GM23338 (cell line): ENCODE results near the gene GATM. TPM values are rescaled to one million over a fixed set of nuclear protein-coding genes. Genes with fewer than 3 reads are reported as not detected.

Source experiments
- ATAC-seq: fragments of 200-7000 bp; cut with Tn5 transposase; 3 replicates; pipeline ENCODE4 v1.9.1; 2020
- DNase-seq: peaks from one replicate; pipeline ENCODE4 v3.0.0-alpha.2; 2015; ENCODE audit warnings: low spot score
- H2AFZ ChIP-seq: fragments of 200-600 bp; sonication (generic); 2 replicates; pipeline ENCODE4 v1.8.0; 2016; ENCODE audit warnings: antibody characterized with exemption, mild to moderate bottlenecking, moderate library complexity
- H3F3A ChIP-seq: fragments of 200-600 bp; sonication (generic); replicated peaks from 2 replicates; pipeline ENCODE4 v1.8.0; 2017; ENCODE audit warnings: antibody characterized with exemption, mixed run types, low read depth
- H3K27ac ChIP-seq: fragments of 200-600 bp; sonication (generic); 2 replicates; pipeline ENCODE4 v1.6.1; 2016; ENCODE audit warnings: low read depth
- H3K27me3 ChIP-seq: fragments of 200-600 bp; sonication (generic); 2 replicates; pipeline ENCODE4 v1.8.0; 2016; ENCODE audit warnings: mild to moderate bottlenecking, mixed run types, moderate library complexity; ENCODE audit not compliant: insufficient read depth
- H3K36me3 ChIP-seq: fragments of 200-600 bp; sonication (generic); 2 replicates; pipeline ENCODE4 v1.8.0; 2016; ENCODE audit warnings: mild to moderate bottlenecking; ENCODE audit not compliant: insufficient read depth
- H3K4me1 ChIP-seq: fragments of 200-600 bp; sonication (generic); 2 replicates; pipeline ENCODE4 v1.8.0; 2016; ENCODE audit warnings: mild to moderate bottlenecking, moderate library complexity; ENCODE audit not compliant: insufficient read depth
- H3K4me2 ChIP-seq: fragments of 200-600 bp; sonication (generic); 2 replicates; pipeline ENCODE4 v1.7.1; 2017; ENCODE audit warnings: mixed run types
- H3K4me3 ChIP-seq: fragments of 200-600 bp; sonication (generic); 2 replicates; pipeline ENCODE4 v1.6.1; 2016; ENCODE audit warnings: mixed run types
- H3K79me2 ChIP-seq: fragments of 200-600 bp; sonication (generic); replicated peaks from 2 replicates; pipeline ENCODE4 v1.8.0; 2017; ENCODE audit warnings: mild to moderate bottlenecking; ENCODE audit not compliant: insufficient read depth
- H3K9me2 ChIP-seq: fragments of 200-600 bp; sonication (generic); 2 replicates; pipeline ENCODE4 v1.8.0; 2017; ENCODE audit not compliant: insufficient read depth
- H4K20me1 ChIP-seq: fragments of 200-600 bp; sonication (generic); replicated peaks from 2 replicates; pipeline ENCODE4 v1.8.0; 2017; ENCODE audit warnings: mild to moderate bottlenecking; ENCODE audit not compliant: insufficient read depth
- H3K27ac Mint-ChIP-seq: 2 replicates; pipeline ENCODE4 v1.8.0; 2020; ENCODE audit warnings: inconsistent platforms, mild to moderate bottlenecking, moderate library complexity, mixed read lengths
- H3K27me3 Mint-ChIP-seq: 3 replicates; pipeline ENCODE4 v1.8.0; 2022; ENCODE audit warnings: low read depth, mild to moderate bottlenecking, moderate library complexity, mixed read lengths, inconsistent platforms; ENCODE audit not compliant: insufficient read depth, poor library complexity
- H3K36me3 Mint-ChIP-seq: 3 replicates; pipeline ENCODE4 v1.8.0; 2021; ENCODE audit warnings: low read depth, mild to moderate bottlenecking, inconsistent platforms, moderate library complexity, mixed read lengths
- H3K4me1 Mint-ChIP-seq: 3 replicates; pipeline ENCODE4 v1.8.0; 2020; ENCODE audit warnings: mild to moderate bottlenecking, inconsistent platforms, mixed read lengths
- H3K4me3 Mint-ChIP-seq: 3 replicates; pipeline ENCODE4 v1.8.0; 2021; ENCODE audit warnings: moderate library complexity, mild to moderate bottlenecking, inconsistent platforms, mixed read lengths
- H3K9me3 Mint-ChIP-seq: 3 replicates; pipeline ENCODE4 v1.8.0; 2020; ENCODE audit warnings: moderate library complexity, mild to moderate bottlenecking, inconsistent platforms, mixed read lengths
- CREB1 ChIP-seq: fragments of 250-450 bp; sonication (Bioruptor Pico); IDR thresholded peaks from 2 replicates; pipeline ENCODE4 v1.5.0; 2020; ENCODE audit warnings: low read depth, mild to moderate bottlenecking, moderate library complexity
- EZH2 ChIP-seq: fragments of 200-600 bp; sonication (generic); IDR thresholded peaks from one replicate; pipeline ENCODE4 v1.8.0; 2017; ENCODE audit warnings: antibody characterized with exemption, mild to moderate bottlenecking, low read depth; ENCODE audit not compliant: unreplicated experiment
- EZH2phosphoT487 ChIP-seq: fragments of 200-600 bp; sonication (generic); IDR thresholded peaks from one replicate; pipeline ENCODE4 v1.8.1; 2018; ENCODE audit warnings: antibody characterized with exemption; ENCODE audit not compliant: unreplicated experiment
- JUNB ChIP-seq: IDR thresholded peaks from one replicate; pipeline ENCODE4 v1.6.1; 2016; ENCODE audit warnings: antibody characterized with exemption; ENCODE audit not compliant: unreplicated experiment
- NANOG ChIP-seq: IDR thresholded peaks from 2 replicates; pipeline ENCODE4 v1.6.1; 2016; ENCODE audit warnings: antibody characterized with exemption, borderline replicate concordance
- POLR2AphosphoS5 ChIP-seq: IDR thresholded peaks from 2 replicates; pipeline ENCODE4 v1.6.1; 2016; ENCODE audit warnings: antibody characterized with exemption, low read depth
- STAT1 ChIP-seq: IDR thresholded peaks from one replicate; pipeline ENCODE4 v1.6.1; 2016; ENCODE audit warnings: antibody characterized with exemption; ENCODE audit not compliant: unreplicated experiment
- ZNF114 ChIP-seq: fragments of 250-450 bp; sonication (Bioruptor Pico); IDR thresholded peaks from 2 replicates; pipeline ENCODE4 v1.5.0; 2020; ENCODE audit warnings: mild to moderate bottlenecking, moderate library complexity
- ZNF331 ChIP-seq: fragments of 250-450 bp; sonication (Bioruptor Pico); IDR thresholded peaks from 2 replicates; pipeline ENCODE4 v1.5.0; 2020; ENCODE audit warnings: low read depth, mild to moderate bottlenecking, moderate library complexity
- polyA plus RNA-seq: library from polyadenylated mRNA; unstranded; fragments of >200 nt; fragmentation: Nextera tagmentation; extraction: Ambion mirVana; gene quantifications from 2 replicates; pipeline ENCODE4 v1.2.1, GENCODE V29; 2016
- total RNA-seq: library from RNA; depleted of rRNA; stranded (reverse); fragments of >200 nt; shearing (Covaris generic); gene quantifications from 2 replicates; pipeline ENCODE4 v1.2.3, GENCODE V29; 2014
- TF ChIP-seq, protein P1 (sequence below), 2 experiments: fragments of 200-600 bp in 1 of 2; sonication (generic) in 1 of 2; conservative IDR thresholded peaks; 2 replicates each; pipeline versions ENCODE4 v1.5.1 to v1.6.1; 2016 to 2017; ENCODE audit warnings: antibody characterized with exemption in 2 of 2, low read depth in 2 of 2, mild to moderate bottlenecking in 2 of 2, moderate library complexity in 1 of 2
- TF ChIP-seq, protein P2 (sequence below): IDR thresholded peaks from one replicate; pipeline ENCODE4 v1.6.1; 2018; ENCODE audit warnings: antibody characterized with exemption; ENCODE audit not compliant: unreplicated experiment
- TF ChIP-seq, protein P3 (sequence below): IDR thresholded peaks from 2 replicates; pipeline ENCODE4 v1.6.1; 2016; ENCODE audit warnings: antibody characterized with exemption
- TF ChIP-seq, protein P4 (sequence below): fragments of 250-450 bp; sonication (Bioruptor Pico); IDR thresholded peaks from 2 replicates; pipeline ENCODE4 v1.5.0; 2020; ENCODE audit warnings: mild to moderate bottlenecking, moderate library complexity

Gene GATM
- total and polyA plus RNA-seq, 2 experiments from 2014 or later = 8.5 to 17.5 TPM

DNA sequence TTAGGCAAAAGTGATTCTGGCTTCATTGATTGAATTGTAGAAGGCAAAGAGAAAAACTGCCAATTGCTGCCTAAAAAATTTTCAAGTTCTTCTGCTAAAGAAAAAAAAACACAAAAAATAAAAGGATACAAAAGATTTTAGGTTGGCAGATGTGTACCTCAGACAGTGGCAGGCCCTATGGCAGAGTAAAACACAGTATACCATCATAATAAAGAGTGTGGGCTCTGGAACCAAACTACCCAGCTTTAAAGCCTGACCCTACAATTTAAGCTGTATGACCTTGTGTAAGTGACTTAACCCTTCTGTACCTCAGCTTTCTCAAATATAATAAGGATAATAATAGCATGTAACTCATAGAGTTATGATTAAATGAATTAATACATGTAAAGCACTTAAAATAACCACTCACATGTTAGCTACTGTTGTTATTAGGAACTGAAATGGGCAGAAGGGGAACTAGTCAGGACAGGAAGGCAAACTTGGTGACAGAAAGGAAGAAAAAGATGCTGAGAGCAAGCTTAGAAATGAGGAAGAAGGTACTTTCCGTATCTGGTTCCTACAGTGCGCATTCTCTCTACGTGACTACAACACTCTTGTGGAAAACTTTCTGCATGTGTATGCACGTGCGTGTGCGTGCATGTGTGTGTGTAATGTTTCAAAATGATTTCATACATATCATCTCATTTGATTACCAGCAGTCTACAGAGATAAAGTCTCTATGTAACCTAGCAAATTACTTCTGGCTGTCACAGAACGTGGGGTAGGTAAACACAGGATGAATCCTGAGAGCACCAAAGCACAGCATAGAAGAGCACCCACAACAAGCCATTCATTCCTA lies 13.6 kb upstream of the GATM start:
- H3K9me3 Mint-ChIP-seq = no peaks in the 10 kb centered on the region
- H3K4me2 ChIP-seq = no peak overlapping the region
- no peaks in the 10 kb centered on the region for H3K27me3 Mint-ChIP-seq
- ATAC-seq (no peak), DNase-seq (no peak)
- no peak overlapping the region for H3K27ac Mint-ChIP-seq
- peaks cover 20% of the 10 kb centered on the region for H3K27me3 ChIP-seq
- H3K4me1 Mint-ChIP-seq = no peaks in the 10 kb centered on the region
- H3K36me3 ChIP-seq = no peaks in the 10 kb centered on the region
- H3F3A ChIP-seq = no peaks in the 10 kb centered on the region
- no peak overlapping the region for H3K4me3 ChIP-seq
- no peaks in the 10 kb centered on the region for H3K9me2 ChIP-seq
- H4K20me1 ChIP-seq = no peaks in the 10 kb centered on the region
- no peak overlapping the region for H3K4me3 Mint-ChIP-seq
- H3K4me1 ChIP-seq = no peaks in the 10 kb centered on the region
- no peaks in the 10 kb centered on the region for H3K36me3 Mint-ChIP-seq
- no peaks in the 10 kb centered on the region for H3K79me2 ChIP-seq
- no peak overlapping the region for H2AFZ ChIP-seq
- TF ChIP-seq JUNB (no peak), EZH2 (no peak), ZNF114 (no peak), EZH2phosphoT487 (no peak), ZNF331 (CRISPR knock-in tag) (no peak), CREB1 (CRISPR knock-in tag) (no peak), NANOG (no peak), POLR2AphosphoS5 (no peak), STAT1 (no peak)
- TF ChIP-seq, protein P1, sequence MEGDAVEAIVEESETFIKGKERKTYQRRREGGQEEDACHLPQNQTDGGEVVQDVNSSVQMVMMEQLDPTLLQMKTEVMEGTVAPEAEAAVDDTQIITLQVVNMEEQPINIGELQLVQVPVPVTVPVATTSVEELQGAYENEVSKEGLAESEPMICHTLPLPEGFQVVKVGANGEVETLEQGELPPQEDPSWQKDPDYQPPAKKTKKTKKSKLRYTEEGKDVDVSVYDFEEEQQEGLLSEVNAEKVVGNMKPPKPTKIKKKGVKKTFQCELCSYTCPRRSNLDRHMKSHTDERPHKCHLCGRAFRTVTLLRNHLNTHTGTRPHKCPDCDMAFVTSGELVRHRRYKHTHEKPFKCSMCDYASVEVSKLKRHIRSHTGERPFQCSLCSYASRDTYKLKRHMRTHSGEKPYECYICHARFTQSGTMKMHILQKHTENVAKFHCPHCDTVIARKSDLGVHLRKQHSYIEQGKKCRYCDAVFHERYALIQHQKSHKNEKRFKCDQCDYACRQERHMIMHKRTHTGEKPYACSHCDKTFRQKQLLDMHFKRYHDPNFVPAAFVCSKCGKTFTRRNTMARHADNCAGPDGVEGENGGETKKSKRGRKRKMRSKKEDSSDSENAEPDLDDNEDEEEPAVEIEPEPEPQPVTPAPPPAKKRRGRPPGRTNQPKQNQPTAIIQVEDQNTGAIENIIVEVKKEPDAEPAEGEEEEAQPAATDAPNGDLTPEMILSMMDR (conservative IDR thresholded peaks at IDR 0.05; ENCODE audit: low read depth in 2 of 2) = no peak
- TF ChIP-seq, protein P2, sequence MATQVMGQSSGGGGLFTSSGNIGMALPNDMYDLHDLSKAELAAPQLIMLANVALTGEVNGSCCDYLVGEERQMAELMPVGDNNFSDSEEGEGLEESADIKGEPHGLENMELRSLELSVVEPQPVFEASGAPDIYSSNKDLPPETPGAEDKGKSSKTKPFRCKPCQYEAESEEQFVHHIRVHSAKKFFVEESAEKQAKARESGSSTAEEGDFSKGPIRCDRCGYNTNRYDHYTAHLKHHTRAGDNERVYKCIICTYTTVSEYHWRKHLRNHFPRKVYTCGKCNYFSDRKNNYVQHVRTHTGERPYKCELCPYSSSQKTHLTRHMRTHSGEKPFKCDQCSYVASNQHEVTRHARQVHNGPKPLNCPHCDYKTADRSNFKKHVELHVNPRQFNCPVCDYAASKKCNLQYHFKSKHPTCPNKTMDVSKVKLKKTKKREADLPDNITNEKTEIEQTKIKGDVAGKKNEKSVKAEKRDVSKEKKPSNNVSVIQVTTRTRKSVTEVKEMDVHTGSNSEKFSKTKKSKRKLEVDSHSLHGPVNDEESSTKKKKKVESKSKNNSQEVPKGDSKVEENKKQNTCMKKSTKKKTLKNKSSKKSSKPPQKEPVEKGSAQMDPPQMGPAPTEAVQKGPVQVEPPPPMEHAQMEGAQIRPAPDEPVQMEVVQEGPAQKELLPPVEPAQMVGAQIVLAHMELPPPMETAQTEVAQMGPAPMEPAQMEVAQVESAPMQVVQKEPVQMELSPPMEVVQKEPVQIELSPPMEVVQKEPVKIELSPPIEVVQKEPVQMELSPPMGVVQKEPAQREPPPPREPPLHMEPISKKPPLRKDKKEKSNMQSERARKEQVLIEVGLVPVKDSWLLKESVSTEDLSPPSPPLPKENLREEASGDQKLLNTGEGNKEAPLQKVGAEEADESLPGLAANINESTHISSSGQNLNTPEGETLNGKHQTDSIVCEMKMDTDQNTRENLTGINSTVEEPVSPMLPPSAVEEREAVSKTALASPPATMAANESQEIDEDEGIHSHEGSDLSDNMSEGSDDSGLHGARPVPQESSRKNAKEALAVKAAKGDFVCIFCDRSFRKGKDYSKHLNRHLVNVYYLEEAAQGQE = no peak
- TF ChIP-seq, protein P3, sequence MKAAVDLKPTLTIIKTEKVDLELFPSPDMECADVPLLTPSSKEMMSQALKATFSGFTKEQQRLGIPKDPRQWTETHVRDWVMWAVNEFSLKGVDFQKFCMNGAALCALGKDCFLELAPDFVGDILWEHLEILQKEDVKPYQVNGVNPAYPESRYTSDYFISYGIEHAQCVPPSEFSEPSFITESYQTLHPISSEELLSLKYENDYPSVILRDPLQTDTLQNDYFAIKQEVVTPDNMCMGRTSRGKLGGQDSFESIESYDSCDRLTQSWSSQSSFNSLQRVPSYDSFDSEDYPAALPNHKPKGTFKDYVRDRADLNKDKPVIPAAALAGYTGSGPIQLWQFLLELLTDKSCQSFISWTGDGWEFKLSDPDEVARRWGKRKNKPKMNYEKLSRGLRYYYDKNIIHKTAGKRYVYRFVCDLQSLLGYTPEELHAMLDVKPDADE = no peak
- TF ChIP-seq, protein P4, sequence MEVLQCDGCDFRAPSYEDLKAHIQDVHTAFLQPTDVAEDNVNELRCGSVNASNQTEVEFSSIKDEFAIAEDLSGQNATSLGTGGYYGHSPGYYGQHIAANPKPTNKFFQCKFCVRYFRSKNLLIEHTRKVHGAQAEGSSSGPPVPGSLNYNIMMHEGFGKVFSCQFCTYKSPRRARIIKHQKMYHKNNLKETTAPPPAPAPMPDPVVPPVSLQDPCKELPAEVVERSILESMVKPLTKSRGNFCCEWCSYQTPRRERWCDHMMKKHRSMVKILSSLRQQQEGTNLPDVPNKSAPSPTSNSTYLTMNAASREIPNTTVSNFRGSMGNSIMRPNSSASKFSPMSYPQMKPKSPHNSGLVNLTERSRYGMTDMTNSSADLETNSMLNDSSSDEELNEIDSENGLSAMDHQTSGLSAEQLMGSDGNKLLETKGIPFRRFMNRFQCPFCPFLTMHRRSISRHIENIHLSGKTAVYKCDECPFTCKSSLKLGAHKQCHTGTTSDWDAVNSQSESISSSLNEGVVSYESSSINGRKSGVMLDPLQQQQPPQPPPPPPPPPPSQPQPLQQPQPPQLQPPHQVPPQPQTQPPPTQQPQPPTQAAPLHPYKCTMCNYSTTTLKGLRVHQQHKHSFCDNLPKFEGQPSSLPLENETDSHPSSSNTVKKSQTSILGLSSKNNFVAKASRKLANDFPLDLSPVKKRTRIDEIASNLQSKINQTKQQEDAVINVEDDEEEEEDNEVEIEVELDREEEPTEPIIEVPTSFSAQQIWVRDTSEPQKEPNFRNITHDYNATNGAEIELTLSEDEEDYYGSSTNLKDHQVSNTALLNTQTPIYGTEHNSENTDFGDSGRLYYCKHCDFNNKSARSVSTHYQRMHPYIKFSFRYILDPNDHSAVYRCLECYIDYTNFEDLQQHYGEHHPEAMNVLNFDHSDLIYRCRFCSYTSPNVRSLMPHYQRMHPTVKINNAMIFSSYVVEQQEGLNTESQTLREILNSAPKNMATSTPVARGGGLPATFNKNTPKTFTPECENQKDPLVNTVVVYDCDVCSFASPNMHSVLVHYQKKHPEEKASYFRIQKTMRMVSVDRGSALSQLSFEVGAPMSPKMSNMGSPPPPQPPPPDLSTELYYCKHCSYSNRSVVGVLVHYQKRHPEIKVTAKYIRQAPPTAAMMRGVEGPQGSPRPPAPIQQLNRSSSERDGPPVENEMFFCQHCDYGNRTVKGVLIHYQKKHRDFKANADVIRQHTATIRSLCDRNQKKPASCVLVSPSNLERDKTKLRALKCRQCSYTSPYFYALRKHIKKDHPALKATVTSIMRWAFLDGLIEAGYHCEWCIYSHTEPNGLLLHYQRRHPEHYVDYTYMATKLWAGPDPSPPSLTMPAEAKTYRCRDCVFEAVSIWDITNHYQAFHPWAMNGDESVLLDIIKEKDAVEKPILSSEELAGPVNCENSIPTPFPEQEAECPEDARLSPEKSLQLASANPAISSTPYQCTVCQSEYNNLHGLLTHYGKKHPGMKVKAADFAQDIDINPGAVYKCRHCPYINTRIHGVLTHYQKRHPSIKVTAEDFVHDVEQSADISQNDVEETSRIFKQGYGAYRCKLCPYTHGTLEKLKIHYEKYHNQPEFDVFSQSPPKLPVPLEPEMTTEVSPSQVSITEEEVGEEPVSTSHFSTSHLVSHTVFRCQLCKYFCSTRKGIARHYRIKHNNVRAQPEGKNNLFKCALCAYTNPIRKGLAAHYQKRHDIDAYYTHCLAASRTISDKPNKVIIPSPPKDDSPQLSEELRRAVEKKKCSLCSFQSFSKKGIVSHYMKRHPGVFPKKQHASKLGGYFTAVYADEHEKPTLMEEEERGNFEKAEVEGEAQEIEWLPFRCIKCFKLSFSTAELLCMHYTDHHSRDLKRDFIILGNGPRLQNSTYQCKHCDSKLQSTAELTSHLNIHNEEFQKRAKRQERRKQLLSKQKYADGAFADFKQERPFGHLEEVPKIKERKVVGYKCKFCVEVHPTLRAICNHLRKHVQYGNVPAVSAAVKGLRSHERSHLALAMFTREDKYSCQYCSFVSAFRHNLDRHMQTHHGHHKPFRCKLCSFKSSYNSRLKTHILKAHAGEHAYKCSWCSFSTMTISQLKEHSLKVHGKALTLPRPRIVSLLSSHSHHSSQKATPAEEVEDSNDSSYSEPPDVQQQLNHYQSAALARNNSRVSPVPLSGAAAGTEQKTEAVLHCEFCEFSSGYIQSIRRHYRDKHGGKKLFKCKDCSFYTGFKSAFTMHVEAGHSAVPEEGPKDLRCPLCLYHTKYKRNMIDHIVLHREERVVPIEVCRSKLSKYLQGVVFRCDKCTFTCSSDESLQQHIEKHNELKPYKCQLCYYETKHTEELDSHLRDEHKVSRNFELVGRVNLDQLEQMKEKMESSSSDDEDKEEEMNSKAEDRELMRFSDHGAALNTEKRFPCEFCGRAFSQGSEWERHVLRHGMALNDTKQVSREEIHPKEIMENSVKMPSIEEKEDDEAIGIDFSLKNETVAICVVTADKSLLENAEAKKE = no peak
- H3K27ac ChIP-seq = no peak overlapping the region
